AML-193 (cell line): Measurements from ENCODE around the gene SERGEF.

Experiments
- DNase-seq, 2 experiments: peaks; one replicate each; lab custom pipeline; 2025; lab: John Stamatoyannopoulos, UW

SERGEF gene

DNA sequence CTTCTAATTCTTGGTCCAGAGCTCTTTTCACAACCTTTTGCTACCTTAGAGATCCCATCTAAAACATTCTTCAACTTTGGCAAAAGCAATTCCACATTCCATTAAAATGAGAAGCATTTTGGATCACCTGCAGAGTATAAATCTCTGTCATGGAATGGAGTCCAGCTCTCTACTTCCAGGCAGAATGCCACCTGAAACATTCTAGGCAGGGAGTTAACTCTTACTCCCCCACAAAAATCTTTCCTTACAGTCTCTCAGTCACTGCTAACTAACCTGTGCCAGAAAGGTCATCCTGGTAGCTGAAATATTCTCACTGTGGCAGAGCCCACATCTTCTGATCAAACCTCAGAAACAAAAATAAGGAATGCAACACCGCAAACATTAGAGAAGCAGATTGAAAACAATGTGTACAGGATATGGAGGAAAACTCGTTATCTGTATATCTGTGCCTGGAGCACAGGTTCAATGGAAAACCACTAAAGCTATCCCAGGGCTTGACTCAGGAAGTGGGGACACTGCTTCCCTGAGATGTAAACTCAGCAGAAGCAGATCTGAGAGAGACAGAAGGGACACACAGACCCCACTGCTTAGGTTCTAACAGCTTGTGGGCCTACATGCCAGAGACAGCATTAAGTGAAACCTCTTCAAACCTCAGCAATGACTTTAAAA, 199.3 kb downstream of the SERGEF start:
- no peak for DNase-seq

DNA sequence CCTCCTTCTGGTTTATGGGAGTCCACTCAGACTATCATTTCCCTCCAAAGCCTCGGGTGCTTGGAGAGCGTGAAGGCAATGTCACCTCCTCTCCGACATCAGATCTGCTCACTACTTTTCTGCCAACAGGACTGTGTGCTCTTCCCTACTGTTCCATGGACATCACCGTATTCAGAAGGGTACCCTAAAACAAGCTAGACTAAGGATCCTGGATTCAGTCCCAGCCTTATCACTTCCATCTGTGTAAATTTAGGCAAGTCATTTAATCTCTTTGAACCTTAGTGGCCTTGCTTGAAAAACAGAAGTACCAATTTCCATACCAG, 200.0 kb downstream of the SERGEF start:
- DNase-seq = no peak

DNA sequence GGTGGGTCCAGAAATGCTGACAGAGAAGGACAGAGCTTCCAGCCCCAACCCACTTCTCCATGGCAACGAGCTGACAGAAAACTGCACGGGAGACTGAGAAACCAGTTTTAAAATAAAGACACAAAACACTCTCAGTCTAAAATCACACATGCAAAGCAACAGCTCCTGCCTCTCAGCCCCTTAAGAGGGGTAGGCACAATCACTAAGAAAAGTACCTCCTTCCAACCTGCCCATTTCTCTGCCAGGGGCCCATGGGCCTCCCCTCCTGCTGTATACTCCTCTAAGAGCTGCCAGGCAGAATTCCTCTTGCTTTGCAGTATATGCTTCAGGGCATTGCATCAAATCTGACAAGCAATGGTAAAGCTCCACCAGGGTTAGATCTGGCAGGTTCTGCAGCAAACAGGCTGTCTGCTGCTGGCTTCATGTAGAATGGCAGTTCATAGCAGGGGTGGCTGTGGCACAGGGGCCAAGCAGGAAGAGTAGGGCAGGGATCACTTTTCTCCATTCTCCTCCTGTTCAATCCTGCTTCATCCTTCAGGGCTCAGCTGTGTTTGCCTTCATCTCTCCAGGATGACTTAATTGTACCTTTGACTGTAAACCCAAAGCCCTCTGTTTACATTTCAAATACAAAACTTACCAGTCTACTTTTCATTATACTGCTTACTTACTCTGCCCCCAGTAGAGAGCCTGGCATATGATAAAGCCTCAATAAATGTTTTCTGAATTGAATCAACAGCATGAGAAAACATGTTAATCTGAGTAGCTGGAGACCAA, 200.6 kb downstream of the SERGEF start:
- DNase-seq = no peak

DNA sequence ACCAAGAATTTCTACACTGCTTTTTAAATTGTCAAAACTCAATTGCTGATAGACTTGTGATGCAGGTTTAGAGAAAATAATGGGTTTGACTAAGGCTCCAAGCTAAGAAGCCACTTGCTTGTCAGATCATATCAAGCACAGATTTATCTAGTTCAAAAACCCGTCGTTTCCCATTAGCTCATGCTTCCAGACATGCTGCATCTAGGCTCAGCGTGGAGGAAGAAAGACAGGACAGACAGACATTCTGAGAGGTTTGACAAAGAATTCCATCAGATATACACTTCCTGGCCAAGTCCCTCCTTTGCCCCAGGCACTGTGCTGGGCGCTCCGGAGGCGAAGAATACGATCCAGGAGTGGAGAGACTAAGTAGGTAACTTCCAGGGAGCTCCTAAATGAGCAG, 201.5 kb downstream of the SERGEF start:
- DNase-seq = no peak

DNA sequence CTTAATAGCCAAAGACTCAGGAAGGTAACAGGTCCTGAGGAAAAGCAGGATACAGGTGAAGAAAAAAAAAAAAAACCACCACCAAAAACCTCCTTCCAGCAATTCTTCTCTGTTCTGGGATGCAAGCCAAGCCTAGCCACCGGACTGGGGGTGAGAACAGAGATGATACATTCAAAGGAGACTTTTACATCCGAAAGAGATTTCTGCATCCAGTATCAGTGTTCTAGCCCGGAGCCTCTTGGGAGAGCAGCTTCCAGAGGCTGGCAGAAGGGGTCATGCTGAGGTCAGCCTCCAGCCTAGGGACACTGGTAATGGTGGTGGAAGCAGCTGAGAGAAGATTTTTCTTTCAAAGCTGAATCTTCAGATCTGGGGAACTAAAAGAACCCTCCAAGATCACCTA, 202.1 kb downstream of the SERGEF start:
- DNase-seq = no peak

DNA sequence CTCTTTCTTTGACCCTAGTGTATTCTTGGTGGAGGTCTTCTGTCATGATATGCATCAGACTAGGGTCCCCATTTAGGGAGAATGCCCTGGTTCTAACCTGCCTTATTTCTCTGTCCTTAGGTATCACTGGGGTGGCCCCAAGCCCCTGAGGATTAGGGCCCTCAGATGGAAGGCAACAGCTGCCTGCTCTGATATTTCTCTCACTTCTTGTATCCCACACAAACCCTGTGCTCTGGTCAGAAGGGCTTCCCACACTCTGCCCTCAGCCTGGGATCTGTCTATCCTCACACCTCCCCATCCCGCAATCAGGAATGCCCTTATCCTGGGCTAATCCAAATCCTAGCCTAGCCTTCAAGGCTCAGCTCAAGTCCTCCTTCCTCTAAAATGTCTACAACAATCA, 202.8 kb downstream of the SERGEF start:
- no peak for DNase-seq

DNA sequence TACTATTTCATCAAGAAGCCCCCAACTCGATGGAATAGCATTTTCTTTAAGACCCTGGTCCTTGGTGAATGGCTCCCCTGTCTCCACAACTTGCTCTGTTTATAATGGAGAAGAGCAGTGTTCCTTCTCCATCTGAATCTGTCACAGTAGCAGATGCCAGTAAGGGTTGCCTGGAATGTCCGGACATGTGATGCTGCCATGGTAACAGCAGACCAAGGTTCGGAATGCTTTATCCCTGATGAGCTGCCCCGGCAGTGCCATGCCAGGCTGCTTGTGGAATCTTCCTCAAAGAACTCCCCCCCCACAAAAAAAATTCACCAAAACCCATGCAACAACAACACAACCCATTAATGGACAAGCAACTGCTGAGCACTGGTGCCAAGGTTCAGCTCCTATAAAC, 205.8 kb downstream of the SERGEF start:
- no peak for DNase-seq

DNA sequence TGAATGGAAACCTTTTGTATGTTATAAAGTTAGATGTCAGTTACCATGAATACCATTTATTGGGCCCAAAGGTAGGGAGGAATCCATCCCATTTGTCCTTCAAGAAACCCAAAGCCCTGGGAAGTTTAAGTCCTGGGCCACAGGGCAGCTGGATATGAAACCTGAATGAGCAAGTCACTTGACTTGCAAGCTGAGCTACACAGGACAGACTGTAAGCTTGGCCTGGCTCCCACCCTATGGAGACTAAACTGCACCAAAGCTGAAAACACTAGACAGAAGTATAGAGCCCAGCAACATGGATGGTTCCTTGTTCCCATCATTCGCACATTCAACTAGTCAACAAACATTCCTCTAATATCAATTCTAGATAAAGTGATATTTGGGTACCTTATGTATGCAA, 207.0 kb downstream of the SERGEF start:
- DNase-seq = no peak

DNA sequence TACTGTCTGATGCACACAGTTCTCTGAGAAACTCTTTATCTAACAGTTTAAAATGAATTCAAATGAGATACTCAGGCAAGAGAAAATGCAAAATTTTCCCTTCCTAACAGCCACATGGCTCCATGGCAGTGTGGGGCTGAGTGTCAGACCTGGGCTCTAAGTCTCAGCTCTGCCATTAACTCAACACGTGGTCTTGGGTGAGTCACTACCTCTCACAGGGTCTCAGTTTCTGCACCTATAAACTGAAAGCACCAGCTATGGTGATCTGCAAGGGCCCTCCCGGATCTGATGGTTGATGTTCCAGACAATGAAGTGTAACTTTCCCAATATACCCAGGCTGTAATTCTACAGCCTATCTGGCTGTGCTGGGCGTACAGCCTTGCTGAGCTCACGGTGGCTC, 207.8 kb downstream of the SERGEF start:
- no peak for DNase-seq

DNA sequence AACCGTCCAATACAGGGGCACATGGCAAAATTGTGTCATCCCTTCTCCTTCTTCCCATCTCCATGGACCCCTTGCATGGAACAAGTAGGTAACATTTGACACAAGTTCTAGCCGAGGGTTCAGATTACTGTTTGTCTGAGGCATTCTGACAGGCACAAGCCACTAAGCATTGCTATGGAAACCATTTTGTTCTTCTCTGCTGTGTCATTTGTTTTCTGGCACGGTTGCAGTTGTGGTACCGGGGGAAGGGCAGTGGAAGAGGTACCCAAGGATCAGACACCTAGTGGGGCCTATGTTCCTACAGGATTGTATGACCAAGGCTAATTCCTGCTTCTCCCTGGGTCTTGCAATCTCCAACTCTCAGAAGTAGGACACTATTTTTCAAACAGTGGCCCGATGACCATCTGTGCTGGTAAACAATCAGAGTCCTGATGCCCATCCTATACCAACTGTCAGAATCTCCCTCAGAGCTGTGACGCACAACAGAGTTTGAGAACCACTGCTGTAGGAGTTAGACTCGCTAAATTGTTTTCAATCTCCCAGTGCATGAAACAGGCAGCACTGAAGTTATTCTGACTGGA, 209.0 kb downstream of the SERGEF start:
- DNase-seq = no peak

DNA sequence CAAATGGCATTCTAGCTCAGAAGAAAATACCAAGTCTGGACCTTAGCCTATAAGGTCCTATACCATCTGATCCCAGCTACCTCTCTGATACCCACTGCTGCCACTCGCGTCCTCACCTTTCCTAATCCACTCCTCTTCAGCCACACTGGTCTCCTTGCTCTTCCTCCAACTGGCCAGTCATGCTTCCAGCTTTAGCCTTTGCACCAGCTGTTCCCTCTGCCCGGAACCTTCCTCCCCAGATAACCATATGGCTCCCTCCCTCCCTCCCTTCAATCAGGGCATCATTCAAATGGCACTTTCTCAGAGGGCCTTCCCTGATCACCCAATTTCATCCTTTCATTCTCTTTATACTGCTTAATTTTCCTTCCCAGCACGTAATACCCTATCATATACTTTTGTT, 210.4 kb downstream of the SERGEF start:
- no peak for DNase-seq

DNA sequence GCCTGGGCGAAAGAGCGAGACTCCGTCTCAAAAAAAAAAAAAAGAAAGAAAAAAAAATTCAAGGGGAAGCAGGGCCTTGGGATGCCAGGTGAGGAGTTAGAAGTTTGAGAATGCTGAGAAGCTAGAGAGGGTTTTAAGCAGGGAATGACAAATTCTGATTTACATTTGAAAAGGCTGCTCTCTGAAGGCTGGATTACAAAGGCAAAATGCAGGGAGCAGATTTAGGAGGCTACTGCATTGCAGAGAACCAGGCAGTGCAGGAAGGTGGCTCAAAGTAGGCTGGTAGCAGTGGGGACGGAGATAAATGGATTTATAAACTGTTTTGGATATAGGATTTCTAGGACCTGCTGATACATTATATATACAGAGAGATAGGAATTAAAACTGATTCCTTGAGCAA, 211.7 kb downstream of the SERGEF start:
- DNase-seq = no peak

DNA sequence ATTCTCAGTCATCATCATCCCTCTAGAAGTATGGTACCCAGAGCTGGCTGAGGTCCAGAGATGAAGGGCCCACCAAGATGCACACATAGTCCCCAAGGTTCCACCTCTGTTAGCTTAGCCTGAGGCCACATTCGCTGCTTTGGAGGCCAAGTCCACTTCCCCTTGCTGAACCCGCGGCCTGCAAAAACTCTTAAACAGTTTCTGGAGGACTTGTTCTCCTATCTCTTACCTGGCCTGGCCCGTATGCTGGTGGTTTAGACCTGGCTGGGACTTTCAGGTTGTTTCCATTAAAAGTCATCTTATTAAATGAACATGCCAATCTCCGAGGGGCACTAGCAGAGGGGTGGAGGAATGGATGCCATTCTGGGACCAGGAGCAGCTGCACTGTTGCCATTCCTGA, 213.7 kb downstream of the SERGEF start:
- no peak for DNase-seq

DNA sequence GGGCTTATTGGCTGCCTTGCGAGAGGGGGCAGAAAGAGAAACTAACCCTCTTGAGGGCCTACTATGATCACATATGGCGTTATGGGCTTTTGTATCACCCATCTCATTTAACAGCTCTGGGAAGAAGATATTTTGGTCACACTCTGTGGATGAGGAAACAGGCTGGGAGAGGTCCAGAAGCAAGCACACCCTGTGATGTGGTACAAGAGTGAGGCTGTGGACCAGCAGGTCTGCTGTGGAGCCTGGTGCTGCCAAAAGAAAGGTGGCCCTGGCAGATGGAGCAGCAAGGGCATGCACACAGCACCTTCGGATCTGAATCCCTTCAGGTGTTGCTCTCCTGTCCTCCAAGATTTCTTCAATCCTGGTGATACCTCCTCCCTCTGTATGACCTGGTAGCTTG, 214.1 kb downstream of the SERGEF start:
- DNase-seq = no peak

DNA sequence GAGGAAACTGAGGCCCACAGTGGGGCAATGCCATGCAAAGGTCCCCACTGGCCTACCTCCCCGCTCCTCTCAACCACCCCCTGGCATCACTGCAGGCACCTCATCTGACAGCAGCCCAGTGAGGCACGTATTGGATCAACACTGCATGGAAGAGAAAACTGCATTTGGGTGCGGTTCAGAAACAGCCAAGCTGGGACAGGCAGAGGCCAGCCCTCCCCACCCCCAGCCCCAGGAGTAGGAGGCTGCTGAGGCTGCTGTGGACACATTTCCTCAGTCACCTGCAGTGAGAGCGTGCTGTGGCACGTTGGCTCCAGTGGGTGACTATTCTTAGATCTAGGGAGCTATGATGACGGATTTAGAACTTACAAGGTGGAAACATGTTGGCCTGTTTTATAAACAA, 214.6 kb downstream of the SERGEF start:
- DNase-seq = no peak

DNA sequence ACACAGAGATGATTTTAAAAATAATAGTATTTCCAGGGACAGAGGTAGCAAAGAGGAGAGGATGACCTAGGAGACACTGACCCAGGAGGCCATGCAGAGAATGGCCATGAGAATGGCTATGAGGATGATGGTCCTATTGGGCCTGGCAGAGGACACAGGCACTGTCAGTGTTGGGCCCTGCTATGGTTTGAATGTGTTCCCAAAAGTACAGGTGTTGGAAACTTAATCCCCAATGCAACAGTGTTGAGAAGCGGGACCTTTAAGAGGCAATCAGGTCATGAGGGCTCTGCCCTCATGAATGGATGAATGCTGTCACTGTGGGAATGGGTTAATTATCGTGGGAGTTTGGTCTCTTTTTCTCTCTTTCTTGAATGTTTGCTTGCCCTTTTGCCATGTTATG, 216.7 kb downstream of the SERGEF start:
- DNase-seq = no peak

DNA sequence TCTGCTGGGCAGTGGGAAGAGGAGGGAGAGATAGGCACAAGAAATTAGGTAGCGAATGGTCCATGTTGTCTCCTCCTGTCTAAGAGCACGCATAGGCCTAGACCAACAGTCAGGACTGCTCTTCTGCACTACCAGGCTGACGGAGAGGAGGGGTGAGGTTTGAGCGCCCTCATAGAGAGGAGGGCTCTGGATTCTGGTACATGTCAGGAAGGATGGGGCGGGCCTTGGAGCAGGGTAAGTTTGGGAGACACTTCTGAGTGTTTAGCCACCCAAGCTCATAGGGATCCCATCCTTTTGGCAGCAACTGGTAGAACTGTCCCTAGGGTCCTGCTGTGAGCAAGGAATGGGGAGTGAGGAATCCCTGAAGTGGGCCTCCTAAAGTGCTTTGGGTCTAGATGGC, 217.9 kb downstream of the SERGEF start:
- DNase-seq = no peak

DNA sequence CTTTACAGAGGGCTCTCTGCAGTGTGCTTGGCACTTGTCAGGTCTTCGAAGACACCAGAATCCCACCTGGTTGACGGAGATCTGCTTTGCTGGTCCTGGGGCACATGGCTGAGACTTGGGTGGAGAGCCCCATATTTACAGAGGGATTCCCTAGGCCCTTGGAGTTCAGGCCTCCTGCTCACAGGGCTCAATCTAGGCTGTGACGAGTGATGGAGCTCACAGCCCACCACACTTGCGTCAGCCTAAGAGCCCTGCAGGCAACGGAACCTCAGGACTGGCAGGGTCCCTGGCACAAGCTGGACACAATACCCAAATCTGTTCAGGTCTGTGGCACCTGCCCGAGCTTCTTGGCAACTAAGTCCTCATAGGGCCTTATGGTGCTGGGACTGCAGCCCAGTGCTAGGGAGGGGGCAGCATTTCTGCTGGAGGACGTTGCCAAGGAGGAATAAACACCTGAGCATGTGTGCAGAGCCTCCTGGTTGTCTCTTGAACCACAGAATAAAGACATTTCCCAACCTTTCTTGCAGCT, 219.1 kb downstream of the SERGEF start:
- no peak for DNase-seq

DNA sequence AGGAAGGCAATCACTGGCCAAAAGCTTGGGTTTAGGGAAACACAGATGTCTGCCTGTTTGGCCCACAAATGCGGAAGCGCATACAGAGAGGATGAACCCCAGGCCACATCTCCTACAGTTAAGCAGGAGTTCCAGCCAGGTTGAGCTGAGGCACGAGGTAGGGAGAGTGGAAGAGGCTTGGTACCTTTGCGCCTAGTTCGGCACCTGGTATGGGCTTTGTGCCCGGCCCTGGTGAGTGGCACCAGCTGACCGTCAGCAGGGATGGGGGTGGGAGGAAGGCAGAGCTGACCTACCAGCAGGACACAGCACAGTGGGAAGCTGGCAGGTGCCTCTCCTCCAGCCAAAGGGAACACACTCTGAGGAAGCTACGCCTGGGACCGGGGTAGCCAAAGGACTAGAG, 220.7 kb downstream of the SERGEF start:
- DNase-seq = no peak

DNA sequence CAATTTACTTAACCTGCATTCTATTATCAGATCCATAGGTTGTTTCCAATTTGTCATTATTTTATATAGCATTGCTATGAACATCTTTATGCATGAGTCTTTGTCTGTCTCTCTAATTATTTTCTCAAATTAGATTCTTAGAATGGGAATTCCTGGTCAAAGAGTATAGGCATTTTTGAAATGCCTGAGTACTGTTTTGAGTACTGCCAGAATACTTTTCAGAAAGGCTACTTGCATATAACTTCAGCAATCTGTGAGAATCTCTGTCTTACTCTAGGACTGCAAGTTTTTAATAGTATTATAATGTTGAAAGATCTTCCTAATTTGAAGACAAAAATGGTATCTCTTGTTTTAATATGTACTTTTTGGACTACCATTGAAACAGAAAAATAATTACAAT, 221.7 kb downstream of the SERGEF start:
- no peak for DNase-seq

DNA sequence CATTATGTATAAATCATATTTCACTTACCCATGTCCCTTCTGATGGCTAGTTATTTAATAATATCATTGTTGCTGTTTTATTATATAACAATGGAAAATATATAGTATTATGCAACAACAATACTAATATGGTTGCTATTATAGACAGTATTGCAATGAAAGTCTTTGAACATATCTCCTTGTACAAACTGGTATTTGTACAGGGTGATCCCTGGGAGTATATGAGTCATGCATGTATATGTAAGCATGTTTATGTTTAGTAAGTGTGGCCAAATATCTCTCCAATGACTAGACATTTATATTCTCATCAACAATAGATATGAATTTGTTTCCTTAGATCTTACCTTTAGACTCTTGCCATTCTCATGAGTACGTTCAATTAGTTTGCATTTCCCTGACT, 222.4 kb downstream of the SERGEF start:
- DNase-seq = no peak

DNA sequence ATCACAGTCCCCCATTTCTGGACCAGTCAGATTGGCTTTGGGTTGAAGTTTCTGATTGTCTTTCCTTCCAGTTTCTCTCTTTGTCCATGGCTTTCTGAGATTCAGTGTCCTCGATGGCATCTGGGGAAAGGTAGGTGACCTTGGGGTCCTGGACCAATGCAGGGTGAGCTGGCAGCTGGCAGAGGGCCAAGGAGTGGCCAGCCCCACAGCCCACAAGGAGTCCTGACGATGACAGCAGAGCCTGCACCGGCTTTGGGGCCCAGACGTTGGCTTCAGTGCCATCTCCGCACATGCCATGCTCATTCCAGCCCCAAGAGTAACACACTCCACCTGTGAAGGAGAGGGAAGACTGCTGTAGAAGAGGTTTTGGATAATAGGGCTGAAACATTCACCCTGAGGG, 224.8 kb downstream of the SERGEF start:
- DNase-seq = no peak

DNA sequence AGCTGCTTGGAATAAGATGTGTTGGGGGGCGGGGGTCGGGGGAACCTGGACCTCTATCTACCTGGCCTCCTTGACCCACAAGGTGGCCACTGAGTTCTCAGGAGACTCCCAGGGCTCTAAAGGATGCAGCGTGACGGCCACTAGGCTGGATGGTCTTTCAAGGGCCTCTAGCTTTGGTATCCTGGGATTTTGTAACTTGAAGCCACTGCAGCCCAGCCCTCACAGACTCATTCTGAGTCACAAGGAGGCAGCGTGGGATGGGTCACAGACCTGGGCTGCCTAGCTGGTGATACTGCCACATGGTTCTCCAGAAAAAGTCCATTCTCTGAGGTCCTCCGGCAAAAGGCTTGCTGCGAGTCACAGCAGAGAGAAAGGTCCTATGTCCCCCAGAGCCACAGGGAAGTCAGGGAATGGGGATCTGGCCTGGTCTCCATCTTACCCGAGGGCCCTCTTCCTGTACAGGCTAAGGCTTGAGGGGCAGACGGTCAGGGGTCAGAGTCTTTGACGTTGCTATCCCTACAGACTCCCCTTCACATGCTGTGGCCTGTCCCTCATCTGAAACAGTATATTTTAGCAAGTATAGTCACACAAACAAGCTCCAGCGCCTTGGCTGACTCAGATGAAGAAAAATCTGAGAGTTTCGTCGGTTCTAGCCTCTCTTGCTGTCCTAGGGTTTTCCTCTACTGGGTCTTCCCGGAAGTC, 225.9 kb downstream of the SERGEF start:
- no peak for DNase-seq
